GM12874 (cell line): ENCODE results near the gene CST8.

Experiments used
- TF ChIP-seq, protein P1 (sequence below): IDR thresholded peaks from 2 replicates; pipeline ENCODE4 v1.5.1; 2011; ENCODE audit warnings: low read depth, mild to moderate bottlenecking, control low read depth, low read length, moderate library complexity; ENCODE audit not compliant: insufficient read depth

The CST8 gene

DNA sequence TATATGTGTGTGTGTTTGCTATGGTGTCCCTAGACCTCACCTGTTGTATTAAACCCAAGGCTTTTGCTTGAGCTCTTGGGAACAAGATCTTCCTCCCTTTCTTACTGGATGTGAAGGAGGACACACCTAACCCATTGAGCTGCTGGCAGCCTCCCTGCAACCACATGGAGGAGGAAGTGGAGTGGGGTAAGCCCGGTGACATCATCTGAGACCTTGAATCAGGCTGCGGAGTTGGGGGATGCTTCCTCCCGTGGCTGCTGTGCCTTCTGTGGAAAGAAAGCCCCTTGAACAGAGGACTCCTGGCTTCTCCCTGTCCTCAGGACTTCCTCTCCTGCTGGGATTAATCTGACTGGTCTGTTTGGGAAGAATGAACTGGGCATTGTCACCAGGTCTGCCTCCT, 41.5 kb upstream of the CST8 start:
- TF ChIP-seq, protein P1, sequence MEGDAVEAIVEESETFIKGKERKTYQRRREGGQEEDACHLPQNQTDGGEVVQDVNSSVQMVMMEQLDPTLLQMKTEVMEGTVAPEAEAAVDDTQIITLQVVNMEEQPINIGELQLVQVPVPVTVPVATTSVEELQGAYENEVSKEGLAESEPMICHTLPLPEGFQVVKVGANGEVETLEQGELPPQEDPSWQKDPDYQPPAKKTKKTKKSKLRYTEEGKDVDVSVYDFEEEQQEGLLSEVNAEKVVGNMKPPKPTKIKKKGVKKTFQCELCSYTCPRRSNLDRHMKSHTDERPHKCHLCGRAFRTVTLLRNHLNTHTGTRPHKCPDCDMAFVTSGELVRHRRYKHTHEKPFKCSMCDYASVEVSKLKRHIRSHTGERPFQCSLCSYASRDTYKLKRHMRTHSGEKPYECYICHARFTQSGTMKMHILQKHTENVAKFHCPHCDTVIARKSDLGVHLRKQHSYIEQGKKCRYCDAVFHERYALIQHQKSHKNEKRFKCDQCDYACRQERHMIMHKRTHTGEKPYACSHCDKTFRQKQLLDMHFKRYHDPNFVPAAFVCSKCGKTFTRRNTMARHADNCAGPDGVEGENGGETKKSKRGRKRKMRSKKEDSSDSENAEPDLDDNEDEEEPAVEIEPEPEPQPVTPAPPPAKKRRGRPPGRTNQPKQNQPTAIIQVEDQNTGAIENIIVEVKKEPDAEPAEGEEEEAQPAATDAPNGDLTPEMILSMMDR = no peak

DNA sequence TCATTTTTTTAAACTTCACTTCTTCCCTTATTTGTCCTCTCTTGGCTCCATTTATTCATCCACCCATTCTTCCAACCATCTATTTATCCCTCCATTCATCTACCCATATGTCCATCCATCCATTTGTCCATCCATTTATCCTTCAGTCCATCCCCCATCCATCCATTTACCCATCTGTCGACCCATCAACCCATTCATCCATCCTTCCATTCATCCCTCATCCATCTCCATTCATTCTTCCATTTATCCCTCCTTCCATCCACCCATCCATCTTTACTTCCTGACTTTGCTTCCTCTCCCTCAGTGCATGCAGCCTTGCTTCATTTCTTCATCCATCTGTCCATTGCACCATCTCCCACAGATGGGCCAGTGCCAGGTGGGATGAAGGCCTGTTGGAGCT, 40.0 kb upstream of the CST8 start:
- TF ChIP-seq, protein P1 = no peak

DNA sequence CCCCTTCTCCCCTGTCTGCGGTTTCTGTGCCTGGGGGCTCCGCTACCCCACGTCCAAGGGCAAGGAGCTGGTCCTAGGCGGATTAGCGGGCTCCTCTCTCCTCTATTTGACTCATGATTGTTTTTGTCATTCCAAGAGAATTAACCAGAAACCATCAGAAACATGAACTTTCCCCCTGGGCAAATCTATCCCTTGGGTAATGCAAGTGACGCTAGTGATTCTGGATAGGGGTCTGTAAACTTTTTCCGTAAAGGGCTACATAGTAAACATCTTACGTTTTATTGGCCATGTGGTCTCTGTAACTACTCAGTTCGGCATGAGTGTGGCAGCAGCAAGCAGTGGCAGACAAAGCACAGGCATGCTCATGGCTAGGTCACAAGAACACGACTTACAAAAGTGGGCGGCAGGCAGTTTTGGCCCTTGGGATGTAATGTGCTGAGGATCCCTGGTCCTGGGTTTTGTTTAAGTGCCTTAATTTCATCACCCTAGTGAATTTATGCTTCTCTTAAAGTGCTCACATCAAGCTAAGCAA, 38.9 kb upstream of the CST8 start:
- TF ChIP-seq, protein P1 = no peak

DNA sequence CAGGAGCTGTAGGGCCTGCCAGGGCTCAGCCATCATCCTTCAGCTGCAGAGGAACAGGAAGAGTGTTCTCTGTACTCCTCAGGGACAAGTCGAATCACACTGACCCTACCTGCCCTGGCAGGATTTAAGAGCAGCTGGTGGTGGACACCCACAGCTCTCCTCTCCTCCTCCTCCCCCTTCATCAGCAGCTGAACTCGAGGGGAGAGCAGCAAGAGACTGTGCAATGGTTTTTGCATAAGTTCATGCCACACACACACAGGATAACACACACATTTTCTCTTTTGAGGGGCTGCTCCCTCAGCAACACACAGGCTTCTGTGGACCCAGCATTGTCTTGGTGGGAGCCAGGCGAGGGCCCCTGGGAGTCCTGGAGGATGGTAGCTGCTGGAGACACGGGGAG, 38.1 kb upstream of the CST8 start, which contains the start of gene CST11:
Gene CST11 (minus strand): TSS at position 101 of the 400 bp plus-strand sequence. CDS start 65 bp downstream, at position 36.
- TF ChIP-seq, protein P1 = no peak

DNA sequence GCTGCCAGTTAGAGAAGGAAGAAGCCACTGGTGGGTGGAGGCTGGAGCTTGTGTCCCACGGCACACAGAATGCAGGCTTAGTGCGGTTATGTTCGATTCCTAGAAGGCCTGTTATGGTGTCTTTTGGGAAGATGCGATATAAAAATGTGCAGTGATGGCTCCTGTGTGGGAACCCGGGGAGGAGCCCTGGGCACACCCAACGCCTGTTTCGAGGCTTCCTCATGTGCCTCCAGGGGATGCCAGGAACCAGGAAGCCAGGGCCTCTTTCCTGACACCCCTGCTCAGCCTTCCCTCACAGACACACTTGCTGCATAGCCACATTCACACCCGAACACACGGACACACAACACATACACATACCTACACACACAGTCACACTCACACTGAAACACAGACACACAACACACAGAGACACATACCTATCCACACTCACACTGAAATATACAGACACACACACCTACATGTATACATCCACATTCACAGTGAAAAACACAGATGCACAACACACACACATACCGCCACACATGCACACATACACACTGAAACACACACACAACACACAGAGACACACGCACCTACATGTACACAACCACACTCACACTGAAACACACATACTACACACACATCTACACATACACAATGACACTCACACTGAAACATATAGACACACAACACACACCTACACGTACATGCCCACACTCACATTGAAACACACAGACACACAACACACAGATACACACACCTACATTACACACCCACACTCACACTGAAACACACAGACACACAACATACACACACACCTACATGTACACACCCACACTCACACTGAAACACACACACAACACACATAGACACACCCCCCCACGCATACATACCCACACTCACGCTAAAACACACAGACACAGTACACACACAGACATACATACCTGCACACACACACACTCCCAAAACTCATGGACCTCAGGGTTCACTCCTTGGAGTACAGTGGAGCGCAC, 37.1 kb upstream of the CST8 start:
- TF ChIP-seq, protein P1 = no peak

DNA sequence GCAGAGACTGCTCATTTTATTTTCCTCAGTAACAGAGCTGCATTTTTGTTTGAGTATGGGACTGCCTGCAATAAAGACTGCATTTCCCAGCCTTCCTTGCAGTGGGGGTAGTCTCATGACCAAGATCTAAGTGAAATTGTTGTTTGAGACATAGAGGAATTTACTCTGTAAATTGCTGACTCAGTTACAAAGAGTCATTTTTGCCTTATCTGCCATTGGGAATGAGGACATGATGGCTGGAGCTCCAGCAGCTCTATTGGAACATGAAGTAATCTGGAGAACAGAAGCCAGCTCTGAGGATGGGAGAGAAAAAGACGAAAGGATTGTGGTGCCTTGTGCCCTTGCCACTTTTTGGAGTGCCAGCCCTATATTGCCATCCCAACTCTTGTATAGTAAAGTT, 36.1 kb upstream of the CST8 start:
- TF ChIP-seq, protein P1 = no peak

DNA sequence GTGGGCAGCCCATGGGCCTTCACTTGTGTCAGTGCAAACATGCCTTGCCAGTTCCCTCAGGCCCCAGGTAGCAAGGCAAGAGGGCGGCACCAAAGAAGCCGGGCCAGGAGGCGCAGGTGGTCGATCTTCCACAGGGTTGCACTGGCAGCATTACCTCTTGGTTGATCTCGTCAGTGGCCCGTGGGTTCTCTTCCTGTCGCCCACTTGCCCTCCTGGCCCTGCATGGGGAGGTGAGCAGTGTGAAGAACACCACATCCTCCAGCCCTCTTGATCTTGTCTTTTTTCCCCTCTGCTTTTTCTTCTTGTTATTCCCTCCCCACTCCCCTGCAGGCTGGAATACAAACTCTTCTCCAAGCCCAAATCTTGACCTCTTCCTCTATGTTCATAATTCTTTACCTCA, 35.3 kb upstream of the CST8 start:
- TF ChIP-seq, protein P1 = no peak
